Stimulated activated CD8-positive, alpha-beta memory T cell treated with anti-CD3 and anti-CD28 coated beads, Interleukin-7, amount 100 ng/mL, for 48 hours (primary cell): ENCODE data around the gene IQUB.
A peak's percentile ranks its signal among the peaks of the same experiment; 100 is the strongest.
"Not testable (repeated sequence)": the region's sequence is repeated elsewhere in the genome, so short reads cannot be mapped to it uniquely, and the experiment has no call there.

ENCODE experiments used
- DNase-seq, 2 donors: peaks; one replicate each; pipeline ENCODE4 v3.0.0-alpha.2; 2020; ENCODE audit warnings: low read depth in 1 of 2; ENCODE audit errors: extremely low read depth in 1 of 2

The IQUB gene

DNA sequence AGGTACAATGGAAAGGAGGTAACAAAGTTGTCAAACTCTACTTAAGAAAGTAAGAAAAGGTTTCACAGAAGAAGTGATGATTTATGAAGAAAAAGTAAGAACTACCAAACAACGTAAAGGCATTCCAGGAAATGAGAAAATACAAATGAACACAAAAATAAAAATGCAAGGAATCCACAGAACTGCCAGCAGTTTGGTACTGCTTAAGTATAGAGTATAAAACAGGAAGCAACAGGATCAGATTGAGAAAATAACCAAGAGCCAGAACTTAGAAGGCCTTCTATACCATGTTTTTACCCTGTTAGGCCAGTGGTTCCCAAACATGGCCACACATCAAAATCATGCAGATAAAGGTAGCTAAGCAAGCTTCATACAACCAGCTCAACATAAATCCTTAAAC lies 14.0 kb upstream of the IQUB start:
- no peak for DNase-seq

DNA sequence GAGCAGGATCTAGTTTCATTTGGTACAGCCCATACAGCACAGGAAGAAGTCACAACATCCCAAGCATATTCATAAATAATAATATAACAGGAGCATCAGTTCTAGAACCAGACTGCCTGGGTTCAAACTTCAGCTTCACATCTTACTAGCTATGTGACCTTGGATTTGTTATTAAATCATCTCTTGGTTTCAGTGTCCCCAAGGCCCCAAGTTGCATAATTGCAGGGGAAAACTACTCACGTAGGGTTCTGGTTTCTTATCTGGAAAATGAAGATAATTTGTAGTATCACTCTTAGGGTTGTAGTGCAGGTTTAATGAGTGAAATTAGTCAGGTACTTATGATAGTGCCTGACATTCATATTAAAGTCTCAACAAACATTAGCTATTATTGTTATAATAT lies 5.5 kb upstream of the IQUB start:
- DNase-seq, result no peak

DNA sequence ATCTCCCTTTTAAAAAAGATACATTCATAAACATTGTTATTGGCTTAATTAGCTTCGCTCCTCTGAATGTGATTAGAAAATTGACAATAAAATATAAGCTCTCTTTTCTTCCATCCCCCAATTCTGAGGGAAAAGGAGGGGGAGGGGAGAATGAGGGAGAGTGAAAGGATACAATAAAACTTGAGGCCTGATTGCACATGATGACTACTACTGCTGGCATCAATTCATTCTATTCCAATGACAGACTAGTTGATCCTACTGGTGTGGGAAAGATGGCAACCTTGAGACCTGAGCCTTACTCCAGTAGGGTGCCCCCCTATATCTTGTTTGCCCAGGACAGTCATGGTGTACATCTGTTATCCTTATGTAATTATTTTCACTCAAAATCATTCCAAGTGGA lies 4.5 kb upstream of the IQUB start:
- DNase-seq, result no peak

DNA sequence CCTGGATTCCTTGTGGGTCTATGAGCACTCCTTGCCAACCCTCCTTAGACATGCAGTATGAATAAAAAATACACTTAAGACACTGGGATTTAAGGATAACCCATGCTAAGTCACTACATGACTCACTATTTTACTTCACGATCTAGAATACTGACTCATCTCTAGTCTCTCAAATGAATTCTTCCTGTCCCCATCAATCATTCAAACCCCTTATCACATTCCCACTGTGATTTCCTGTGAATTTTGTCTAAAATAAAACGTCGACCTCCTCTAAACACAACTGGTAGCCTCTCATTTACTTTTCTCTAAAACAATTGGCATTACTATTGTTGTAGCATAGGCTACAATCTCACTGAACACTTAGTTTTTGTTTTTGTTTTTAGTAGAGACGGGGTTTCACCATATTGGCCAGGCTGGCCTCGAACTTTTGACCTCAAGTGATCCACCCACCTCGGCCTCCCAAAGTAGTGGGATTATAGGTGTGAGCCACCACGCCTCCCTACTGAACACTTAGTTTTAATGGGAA lies 3.9 kb upstream of the IQUB start:
- DNase-seq, result no peak

DNA sequence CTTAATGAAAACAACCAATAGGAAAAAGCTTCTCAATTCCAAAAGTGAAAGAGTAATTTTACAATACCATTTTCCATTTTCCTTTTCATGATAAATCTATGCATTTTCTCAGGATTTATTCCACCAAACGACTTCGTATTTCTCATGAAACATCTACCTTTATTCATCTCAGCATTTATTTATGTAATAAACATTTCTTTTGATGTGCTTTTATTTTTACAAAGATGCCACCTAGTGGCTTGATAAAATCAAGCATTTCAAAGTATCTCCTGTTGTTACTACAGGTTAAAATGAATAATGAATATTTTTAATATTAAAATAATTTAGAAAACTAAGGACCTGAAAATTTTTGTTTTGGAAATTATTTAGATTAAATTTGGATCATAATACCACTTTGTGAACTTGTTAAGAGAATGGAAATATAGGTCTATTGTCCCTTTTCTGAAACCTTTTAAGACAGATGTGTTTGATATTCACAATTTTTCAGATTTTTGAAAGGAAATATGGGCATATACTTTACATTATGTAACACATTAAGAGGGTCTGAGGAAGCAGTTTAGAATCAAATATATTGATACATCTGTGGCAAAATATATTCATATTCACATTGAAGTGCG lies 2.7 kb upstream of the IQUB start:
- no peak for DNase-seq

- DNase-seq, result no peak
Observed at GRCh38 chr7:123535517-123535916, 1.1 kb upstream of the IQUB start.

GRCh38 chr7:123533929-123534382 lies 439 bp downstream of the IQUB start:
- no peak for DNase-seq

- DNase-seq, result no peak
Observed at GRCh38 chr7:123533553-123533917, 860 bp downstream of the IQUB start.

- DNase-seq, result peak in 1 of 2 donors; percentile 11
Observed at GRCh38 chr7:123532788-123533552, 1.4 kb downstream of the IQUB start.

DNA sequence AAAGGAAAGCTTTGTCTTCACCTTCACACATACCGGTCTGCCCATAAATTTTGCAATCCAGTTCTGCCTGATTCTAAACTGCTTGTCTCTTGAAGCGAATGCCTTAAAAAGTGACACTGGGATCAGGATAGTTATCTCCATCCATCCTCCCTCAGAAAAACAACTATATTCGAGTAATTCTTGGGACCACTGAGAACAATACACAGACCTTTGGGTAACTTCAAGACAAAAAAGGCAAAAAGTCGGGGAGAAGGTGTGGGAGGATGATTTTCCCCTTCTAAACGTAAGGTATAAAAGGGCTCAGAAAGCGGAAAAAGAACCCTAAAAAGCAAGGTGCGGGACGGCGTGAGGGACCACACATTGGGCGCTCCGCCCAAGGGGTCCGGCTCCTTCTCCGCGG lies 2.1 kb downstream of the IQUB start:
- not testable (repeated sequence) for DNase-seq

DNA sequence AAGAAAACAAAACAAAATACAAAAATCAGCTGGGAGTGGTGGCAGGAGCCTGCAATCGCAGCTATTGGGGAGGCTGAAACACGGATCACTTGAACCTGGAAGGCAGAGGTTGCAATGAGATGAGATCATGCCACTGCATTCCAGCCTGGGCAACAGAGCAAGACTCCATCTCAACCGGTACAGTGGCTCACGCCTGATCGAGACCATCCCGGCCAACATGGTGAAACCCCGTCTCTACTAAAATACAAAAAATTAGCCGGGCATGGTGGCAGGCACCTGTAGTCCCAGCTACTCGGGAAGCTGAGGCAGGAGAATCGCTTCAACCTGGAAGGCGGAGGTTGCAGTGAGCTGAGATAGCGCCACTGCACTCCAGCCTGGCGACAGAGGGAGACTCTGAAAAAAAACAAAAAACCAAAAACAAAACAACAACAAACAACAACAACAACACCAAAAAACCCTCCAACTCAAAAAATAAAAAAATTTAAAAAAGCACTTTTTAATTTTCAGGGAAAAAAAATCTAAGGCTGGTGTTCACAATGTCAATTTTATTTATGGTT lies 4.3 kb downstream of the IQUB start:
- DNase-seq, result not testable (repeated sequence)

- no peak for DNase-seq
Observed at GRCh38 chr7:123528265-123528664, 6.1 kb downstream of the IQUB start.

GRCh38 chr7:123527712-123528225 lies 6.6 kb downstream of the IQUB start:
- not testable (repeated sequence) for DNase-seq

GRCh38 chr7:123526533-123526932 lies 7.9 kb downstream of the IQUB start:
- not testable (repeated sequence) for DNase-seq

- DNase-seq, result no peak
Observed at GRCh38 chr7:123522066-123522465, 12.3 kb downstream of the IQUB start.

DNA sequence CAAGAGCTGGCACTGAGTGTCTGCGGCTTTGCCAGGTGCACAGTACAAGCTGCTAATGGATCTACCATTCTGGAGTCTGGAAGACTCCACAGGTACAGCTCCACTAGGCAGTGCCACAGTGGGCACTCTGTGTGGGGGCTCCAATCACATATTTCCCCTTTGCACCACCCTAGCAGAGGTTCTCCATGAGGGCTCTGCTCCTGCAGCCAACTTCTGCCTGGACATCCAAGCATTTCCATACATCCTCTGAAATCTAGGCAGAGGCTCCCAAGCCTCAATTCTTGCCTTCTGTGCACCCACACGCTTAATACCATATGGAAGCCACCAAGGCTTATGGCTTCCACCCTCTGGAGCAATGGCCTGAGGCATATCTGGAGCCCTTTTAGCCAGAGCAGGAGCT lies 29.2 kb downstream of the IQUB start:
- no peak for DNase-seq

GRCh38 chr7:123502201-123502600 lies 32.2 kb downstream of the IQUB start:
- DNase-seq, result no peak

GRCh38 chr7:123500878-123501489 lies 33.4 kb downstream of the IQUB start:
- no peak for DNase-seq

DNA sequence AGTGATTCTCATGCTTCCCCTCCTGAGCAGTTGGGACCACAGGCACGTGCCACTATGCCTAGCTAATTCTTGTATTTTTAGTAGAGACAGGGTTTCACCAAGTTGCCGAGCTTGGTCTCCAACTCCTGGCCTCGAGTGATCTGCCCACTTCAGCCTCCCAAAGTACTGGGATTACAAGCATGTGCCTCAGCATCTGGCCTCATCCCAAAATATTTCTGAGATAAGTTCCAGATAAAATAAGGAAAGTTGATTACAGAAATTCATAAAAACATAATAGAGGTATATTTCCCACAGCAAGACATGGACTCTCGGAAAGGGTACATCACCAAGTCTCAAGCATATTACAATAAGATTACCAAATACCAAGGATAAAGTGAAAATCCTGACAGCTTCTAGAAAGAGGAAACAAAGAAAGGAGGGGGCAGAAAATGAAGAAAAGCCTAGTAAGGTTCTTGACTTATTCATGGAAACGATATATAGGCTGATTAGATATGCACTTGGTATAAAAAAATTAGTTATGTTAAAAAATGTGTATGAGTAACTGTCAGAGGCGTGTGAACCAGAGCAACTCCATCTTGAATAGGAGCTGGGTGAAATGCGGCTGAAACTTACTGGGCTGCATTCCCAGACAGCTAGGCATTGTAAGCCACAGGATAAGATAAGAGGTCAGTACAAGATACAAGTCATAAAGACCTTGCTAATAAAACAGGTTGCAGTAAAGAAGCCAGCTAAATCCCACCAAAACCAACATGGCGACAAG lies 35.0 kb downstream of the IQUB start:
- no peak for DNase-seq

GRCh38 chr7:123498601-123499000 lies 35.8 kb downstream of the IQUB start:
- no peak for DNase-seq

DNA sequence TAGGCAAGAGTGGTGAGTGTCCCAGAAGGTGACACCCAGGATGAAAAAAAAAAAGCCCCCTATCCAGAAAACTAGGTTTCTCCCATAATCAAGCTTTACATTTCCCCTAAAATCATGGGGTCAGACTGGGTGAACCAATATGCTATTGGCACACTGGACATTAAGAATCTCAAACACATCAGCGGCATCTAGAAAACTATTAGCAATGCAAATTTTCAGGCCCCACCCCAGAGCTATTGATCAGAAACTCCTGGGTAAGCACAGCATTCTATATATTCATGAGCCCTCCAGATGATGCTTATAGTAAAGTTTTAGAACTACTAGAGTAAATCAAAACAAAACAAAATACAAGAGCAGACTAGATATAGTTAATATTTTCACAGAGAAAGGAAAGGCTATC lies 36.4 kb downstream of the IQUB start:
- no peak for DNase-seq
